HepG2 (cell line): ENCODE results near the gene CFAP46.

Source experiments
- CBFB ChIP-seq: sonication (generic); formaldehyde crosslinking; IDR thresholded peaks from 2 replicates; pipeline ENCODE4 v1.4.0; 2020; ENCODE audit warnings: missing genetic modification reagents
- GABPA ChIP-seq, 2 experiments: IDR thresholded peaks; 2 replicates each; pipeline ENCODE4 v1.6.1; 2011 to 2016; ENCODE audit warnings: low read depth in 2 of 2, low read length in 1 of 2, missing biosample characterization in 1 of 2, missing genetic modification characterization in 1 of 2
- GZF1 ChIP-seq: sonication (generic); formaldehyde crosslinking; IDR thresholded peaks from 2 replicates; pipeline ENCODE4 v1.5.1; 2020; ENCODE audit warnings: mild to moderate bottlenecking, missing genetic modification reagents
- KLF6 ChIP-seq: IDR thresholded peaks from 2 replicates; pipeline ENCODE4 v1.8.0; 2016; ENCODE audit warnings: missing biosample characterization, missing genetic modification reagents
- RAD21 ChIP-seq: fragments of 450-650 bp; formaldehyde crosslinking; IDR thresholded peaks from 2 replicates; pipeline ENCODE4 v1.5.0; 2020; ENCODE audit warnings: mild to moderate bottlenecking
- RFX5 ChIP-seq: IDR thresholded peaks from 2 replicates; pipeline ENCODE4 v1.6.1; 2011; ENCODE audit warnings: low read depth, low read length, improper control_type of control experiment
- SRF ChIP-seq: IDR thresholded peaks from 2 replicates; pipeline ENCODE4 v1.6.1; 2011; ENCODE audit warnings: mild to moderate bottlenecking, low read depth, low read length, moderate library complexity
- YY1 ChIP-seq: IDR thresholded peaks from 2 replicates; pipeline ENCODE4 v1.6.1; 2011; ENCODE audit warnings: low read length, low read depth, moderate library complexity, mild to moderate bottlenecking; ENCODE audit not compliant: insufficient read depth, insufficient replicate concordance
- TF ChIP-seq, protein P1 (sequence below): sonication (generic); formaldehyde crosslinking; IDR thresholded peaks from 2 replicates; pipeline ENCODE4 v1.5.0; 2020; ENCODE audit warnings: mild to moderate bottlenecking, missing genetic modification reagents, moderate library complexity

- TF ChIP-seq SRF (no peak), YY1 (no peak), GABPA (IDR thresholded peaks at IDR 0.05; ENCODE audit: low read depth, low read length) (no peak), GABPA (CRISPR knock-in tag; IDR thresholded peaks at IDR 0.05; ENCODE audit: low read depth) (no peak), RAD21 (no peak), KLF6 (CRISPR knock-in tag) (no peak), RFX5 (no peak), GZF1 (CRISPR knock-in tag) (no peak), CBFB (no peak)
- TF ChIP-seq, protein P1, sequence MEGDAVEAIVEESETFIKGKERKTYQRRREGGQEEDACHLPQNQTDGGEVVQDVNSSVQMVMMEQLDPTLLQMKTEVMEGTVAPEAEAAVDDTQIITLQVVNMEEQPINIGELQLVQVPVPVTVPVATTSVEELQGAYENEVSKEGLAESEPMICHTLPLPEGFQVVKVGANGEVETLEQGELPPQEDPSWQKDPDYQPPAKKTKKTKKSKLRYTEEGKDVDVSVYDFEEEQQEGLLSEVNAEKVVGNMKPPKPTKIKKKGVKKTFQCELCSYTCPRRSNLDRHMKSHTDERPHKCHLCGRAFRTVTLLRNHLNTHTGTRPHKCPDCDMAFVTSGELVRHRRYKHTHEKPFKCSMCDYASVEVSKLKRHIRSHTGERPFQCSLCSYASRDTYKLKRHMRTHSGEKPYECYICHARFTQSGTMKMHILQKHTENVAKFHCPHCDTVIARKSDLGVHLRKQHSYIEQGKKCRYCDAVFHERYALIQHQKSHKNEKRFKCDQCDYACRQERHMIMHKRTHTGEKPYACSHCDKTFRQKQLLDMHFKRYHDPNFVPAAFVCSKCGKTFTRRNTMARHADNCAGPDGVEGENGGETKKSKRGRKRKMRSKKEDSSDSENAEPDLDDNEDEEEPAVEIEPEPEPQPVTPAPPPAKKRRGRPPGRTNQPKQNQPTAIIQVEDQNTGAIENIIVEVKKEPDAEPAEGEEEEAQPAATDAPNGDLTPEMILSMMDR (CRISPR knock-in tag): no peak
Measured at GRCh38 chr10:132788831-132789219, 153.5 kb downstream of the CFAP46 start.
